ENCODE results near the gene HOMER2.

HOMER2 gene

DNA sequence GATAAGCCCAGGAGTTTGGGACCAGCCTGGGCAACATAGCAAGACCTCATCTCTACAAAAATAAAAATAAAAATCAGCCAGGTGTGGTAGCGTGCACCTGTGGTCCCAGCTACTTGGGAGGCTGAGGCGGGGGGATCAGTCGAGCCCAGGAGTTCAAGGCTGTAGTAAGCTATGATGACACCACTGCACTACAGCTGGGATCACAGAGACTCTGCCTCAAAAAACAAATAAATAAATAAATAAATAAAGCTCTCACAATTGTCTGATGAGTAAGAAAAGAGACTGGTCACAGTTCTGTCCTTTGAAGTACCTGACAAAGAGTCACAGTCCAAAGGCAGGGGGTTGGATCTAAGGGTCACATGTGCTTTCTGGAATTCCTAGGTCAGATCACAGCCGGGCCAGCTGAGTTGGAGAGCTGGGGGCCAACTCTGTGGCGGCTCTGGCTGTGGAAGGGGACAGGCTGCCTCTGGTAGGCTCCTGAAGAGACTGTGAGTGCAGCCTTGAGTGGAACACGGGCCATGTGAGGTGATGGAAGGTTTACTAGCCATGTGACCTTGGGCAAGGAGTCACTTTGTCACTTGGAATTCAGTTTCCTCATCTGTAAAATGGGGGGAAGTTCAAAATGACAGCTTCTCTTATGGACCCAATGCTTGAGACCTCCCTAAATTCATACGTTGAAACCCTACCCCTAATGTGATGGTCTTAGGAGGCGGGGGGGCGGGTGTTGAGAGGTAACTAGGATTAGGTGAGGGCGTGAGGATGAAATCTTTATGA is 95.9 kb downstream of the HOMER2 start:
- no peak for DNase-seq (ENCODE audit: low spot score)

DNA sequence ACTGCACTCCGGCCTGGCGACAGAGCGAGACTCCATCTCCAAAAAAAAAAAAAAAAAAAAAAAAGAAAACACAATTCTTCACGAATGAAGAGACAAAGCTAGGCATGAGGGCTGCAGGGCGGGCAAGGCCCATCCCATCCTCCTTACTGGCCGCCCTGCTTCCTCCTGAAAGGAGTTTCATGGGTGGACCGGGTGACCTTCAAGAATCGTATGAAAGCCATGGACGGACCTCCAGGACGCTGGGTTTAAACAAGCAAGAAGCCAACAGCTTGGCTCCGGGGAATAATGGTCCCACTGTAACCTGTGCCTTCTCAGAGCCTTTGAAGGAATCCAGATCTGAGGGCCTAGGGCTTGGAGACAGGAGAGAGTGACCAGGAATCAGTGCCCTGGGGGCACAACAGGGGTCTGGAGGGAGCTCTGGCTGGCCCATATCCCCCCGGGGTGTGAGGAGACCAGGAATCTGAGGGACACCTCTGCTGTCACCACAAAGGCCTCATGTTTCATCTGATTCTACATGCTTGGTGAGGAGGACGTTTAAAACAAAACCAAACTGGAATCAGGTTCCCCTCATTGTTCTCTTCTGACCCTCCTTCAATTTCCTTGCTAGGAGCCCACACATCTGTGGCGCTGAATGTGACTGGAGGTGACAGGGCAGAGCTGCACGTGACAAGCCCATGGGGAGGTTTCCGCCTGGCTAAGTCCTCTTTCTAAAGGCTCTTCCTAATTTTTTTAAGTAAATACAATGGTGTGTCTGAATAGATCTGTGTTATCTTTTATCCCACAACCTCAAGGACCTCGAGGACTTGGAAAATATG is 97.0 kb downstream of the HOMER2 start:
- no peak for DNase-seq (ENCODE audit: low spot score)

DNA sequence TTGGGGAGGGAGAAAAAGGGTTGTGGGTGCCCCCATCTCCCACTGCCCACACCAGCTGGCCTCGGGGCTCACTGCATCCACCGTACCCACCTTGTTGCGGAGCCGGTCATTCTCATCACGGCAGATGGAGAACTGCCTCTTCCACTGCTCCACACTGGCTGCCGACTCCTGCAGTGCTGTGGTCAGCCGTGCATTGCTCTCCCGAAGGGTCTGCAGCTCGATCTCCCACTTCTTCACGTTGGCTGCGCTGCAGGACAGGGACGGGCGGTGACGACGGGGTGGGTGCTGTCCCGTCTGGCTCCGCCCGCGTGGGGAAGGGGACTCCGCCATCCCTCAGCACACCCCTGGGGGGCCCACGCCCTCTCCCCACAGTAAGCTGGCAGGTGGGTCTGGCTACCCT is 98.0 kb downstream of the HOMER2 start:
- DNase-seq (ENCODE audit: low spot score) = no peak

DNA sequence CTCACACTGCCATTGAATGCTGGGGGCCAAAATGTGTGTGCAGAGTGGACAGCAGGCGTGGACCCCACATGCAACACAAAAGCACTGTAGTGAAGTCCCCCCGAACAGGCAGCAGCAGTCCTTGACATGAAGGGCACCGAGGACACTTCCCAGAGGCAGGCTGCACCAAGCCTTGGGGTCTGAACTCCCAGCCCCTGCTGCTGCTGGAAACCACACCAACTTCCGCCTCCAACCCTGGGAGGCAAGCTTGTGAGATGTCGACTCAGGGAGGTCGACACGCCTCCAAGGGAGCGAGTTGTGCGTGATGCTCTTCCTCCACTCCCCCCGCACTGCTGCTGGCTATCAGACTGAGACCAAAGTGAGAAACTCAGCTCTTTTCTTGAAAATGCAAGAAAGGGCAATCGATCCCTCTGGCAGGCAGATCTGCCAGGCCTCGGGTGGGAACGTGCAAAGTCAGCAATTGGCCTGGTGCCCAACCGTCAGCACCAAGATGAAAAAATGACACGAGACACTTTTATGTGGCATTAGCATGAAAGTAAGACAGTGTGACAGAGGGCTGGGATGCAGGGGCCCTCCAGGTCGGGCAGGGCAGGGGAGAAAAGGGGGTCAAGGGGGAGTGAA is 99.5 kb downstream of the HOMER2 start:
- DNase-seq (ENCODE audit: low spot score) = no peak

DNA sequence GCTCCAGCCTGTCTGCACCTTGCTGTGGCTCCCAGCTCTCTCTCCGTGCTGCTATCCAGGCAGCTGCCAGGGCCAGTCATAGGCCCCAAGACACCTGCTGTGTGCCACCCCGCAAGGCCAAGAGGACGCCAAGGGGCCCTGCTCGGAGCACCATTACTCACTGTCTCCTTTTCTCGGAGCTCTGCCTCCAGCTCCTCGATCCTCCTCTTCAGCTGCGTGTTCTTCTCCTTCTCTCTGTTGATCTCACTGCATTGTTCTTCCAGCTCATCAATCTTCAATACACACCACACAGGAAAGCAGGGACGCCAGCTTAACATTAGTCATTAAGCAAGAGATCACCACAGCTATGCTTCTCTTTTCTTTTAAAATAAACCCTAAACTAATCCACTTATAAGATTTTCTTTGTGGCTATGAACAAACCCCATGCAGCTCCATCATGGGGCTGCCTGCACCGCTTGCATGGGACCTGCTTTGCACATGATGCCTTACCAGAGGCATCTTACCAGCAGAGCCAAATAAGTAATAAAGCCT is 100.5 kb downstream of the HOMER2 start:
- DNase-seq (ENCODE audit: low spot score) = no peak

DNA sequence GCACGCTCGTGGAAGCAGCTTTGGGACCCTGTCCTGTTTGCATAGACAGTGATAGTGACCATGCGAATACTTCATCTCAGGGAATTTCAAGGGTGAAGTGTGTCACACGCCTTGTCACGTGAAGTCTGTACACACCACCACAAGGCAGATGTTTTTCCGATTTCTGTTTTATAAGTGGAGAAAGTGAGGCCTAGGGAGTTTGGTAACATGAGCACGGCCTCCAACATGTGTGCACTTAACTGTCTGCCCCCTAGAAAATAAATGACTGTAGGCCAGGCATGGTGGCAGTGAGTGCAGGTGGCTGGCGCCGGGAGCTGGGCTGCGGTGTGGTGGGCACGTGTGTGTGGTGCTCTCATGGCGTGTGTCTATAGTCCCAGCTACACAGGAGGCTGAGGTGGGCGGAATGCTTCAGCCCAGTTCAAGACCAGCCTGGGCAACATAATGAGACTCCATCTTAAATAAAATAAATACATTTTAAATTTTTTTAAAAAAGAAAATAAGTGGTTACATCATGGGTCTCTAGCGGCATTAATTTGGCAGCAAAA is 101.1 kb downstream of the HOMER2 start:
- DNase-seq (ENCODE audit: low spot score) = no peak

DNA sequence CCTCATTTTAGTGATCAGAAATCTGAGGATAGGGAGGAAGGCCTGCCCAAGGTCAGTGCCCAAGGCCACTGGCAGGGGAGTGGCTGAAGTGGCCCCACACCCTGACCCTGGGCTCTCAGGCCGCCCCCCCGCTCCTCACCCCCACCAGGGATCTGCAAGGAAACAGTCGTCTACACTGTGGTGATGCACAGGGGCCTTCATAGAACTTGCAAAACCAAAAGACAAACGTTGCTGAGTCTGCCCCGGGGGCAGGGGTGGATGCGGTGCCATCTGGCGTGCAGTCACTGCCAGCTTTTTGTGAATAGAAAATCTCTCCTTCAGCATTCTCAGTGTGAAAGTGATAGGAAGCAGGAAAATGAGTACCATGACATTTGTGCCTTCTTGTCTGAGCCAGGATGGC is 101.8 kb downstream of the HOMER2 start:
- peak; percentile 56 for DNase-seq (ENCODE audit: low spot score)

DNA sequence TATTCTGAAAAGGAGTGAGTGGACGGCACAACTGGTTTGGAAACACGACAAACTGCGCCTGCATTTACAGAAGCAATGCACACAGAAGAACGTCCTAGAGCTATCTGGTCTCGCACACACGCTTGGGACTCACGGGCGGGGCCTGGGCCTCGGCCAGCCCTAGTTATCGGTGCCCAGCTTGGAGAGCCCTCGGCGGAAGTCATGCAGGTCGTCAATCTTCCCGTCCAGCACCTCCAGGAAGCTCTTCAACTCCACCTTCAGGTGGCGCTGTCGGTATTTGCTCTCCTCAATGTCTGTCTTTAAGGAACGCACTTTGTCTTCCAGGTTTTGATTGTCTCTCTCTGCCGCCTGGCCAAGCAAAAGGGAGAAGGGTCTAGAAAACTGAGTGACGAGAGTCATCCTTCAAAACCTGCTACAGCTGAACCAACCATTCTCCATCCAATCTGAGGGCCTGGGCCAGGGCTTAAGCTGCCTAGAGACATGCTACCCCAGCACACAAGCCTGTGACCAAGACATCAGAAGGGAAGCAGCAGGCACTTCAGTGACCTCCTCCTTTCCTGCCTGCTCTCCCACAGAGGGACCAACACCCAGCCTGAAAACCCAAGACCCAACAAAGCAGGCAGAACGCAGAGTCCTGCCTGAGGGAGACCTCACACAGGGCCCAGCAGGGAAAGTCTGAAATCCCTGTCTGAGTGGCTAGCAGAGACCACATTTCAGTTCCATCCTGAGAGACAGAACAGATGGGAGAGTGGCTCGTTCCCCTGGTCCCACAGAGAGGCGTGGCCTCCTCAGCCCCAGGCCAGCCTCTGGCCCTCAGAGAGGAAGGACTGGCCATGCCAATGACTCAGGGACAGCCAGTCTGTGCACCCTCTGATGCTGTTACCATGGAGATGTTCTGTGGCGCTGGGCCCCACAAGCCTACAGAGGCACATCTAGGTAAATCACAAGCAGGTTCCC is 102.7 kb downstream of the HOMER2 start:
- peak; percentile 93 for DNase-seq (ENCODE audit: low spot score)

DNA sequence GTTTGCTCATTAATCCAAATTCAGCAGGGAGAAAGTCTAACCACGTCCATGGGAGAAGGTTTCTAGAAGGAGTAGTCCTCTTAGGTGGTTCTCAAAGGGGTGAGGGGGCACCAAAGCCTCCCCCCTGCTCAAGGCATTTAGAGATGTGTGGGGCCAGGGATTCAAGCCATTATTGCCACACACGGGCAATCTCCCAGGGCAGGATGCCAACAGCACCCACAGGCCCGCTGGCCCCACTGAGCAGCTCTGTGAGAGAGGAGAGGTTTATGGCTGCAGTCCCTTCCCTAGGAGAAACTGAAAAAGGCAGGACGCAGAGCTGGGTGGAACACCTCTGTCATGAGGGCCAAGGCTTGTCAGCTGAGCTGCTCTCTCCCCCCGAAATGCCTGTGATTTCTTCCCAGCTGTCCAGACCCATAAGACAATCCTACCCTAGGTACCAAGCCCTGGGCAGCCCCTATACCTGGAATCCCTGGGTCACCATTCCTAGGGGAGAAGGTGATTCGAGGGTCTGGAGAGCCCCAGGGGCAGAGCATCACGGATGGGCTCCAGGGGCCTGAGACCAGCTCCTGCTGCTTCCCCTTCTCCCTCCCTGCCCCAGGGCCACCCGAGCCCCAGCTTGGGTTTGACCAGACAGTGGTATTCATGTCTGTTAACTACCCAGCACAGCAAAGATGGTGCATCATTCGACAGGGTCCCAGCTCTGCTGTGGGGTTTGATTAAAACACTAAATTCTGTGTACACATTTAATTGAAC is 104.1 kb downstream of the HOMER2 start:
- DNase-seq (ENCODE audit: low spot score) = no peak

DNA sequence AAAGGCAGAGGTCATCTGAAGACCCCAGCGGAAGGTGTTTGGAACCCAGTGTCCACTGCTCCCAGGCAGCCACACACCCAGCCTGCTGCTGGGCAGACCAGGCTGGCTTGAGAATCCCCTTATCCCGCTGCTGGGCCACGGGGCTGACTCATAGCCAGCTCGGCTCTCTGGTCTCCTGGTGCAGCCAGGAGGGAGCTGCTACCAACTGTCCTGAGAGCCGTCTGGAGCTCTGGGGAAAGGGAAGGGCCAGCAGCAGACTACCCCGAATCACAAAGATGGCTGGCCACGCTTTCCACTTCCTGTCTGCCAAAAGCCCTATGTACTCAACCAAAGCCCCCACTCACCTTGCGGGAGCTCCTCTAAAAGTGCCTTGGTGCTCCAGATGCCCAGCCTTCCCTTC is 104.8 kb downstream of the HOMER2 start:
- DNase-seq (ENCODE audit: low spot score) = no peak

DNA sequence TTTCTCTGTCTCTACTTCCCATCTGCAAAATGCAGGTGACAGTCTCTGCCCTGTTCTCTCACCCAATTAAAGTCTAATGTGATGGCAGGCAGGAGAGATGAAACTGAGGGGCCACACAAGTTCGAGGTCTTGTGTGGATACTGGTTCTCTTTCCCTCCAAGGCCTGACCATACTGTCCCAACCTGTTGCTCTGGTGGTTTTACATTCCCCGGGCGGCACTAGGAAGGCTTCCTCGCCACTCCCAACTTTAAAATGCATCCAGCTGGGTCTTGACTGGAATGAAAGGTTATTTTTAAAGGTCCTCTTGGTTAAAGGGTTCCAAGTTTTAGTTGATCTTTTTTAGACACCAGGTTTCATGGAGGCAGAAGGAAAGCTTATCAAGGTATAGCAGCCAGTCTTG is 105.9 kb downstream of the HOMER2 start:
- no peak for DNase-seq (ENCODE audit: low spot score)

DNA sequence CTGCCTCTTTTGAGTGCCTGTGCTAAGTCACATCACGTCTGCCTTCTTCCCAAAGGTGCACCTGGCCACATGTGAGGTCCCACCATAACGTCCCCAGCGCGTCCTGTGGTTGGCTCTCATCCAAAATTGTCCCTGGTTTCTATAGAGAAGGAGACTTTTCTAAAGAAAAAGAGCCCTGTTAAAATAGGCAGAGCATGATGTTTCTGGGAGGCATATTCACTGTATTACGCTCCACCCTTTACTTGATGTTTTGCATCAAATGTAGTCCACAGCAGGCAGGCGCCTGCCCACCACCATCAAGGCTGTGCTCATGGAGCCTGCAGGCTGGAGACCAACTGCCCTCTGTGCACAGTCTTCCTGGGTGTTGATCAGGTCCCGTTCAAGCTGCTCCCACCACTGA is 106.8 kb downstream of the HOMER2 start:
- DNase-seq (ENCODE audit: low spot score) = no peak

DNA sequence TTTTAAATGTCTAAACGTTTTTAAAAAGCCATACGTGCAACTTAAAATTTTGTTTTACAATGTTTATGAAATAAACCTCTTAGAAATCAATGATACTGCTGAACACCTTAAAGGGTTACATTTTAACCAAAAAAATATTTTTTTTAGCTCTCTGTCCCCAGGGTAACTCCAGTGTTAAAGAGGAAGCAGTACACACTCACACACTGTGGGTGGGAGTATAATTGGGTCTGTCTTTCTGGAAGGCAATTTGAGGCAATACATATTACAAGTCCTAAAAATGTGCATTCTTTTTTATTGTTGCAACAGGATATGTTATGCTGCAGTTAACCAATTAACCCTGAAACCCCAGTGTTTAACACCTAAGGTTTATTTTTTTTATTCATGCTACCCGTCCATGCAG is 109.0 kb downstream of the HOMER2 start:
- no peak for DNase-seq (ENCODE audit: low spot score)

DNA sequence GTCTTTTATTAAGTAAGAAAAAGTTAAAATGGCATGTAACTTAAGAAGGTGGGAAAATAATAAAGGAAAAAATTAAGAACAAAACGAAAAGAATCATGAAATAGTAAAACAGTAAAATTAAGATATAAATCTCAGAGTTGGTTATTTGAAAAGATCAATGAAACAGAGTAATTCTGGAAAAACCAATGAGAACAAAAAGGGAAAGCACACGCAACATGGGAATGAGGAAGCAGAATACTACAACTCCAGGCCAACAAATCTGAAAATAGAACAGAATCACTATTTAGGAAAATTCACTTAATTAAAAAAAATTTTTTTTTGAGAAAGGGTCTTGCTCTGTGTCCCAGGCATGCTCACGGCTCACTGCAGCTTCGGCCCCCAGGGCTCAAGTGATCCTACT is 112.4 kb downstream of the HOMER2 start:
- no peak for DNase-seq (ENCODE audit: low spot score)

DNA sequence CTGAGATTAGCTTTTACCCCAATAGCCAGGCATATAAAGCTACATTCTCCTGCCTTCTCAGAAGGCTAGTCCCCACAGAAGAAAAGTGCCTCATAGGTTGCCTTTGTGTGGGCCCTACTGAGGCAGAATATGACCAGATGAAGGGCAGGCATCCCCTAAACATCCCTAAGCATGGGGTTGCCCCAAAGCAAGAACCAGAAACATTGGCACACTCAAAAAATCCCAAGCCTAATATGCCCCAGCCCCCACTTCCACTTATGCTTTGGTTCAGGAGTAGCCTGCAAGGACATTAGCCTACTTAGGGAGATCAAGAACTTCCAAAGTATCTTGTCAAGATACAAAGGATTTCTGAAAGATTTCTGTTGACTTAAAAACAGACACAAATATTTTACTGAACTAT is 113.4 kb downstream of the HOMER2 start:
- no peak for DNase-seq (ENCODE audit: low spot score)

DNA sequence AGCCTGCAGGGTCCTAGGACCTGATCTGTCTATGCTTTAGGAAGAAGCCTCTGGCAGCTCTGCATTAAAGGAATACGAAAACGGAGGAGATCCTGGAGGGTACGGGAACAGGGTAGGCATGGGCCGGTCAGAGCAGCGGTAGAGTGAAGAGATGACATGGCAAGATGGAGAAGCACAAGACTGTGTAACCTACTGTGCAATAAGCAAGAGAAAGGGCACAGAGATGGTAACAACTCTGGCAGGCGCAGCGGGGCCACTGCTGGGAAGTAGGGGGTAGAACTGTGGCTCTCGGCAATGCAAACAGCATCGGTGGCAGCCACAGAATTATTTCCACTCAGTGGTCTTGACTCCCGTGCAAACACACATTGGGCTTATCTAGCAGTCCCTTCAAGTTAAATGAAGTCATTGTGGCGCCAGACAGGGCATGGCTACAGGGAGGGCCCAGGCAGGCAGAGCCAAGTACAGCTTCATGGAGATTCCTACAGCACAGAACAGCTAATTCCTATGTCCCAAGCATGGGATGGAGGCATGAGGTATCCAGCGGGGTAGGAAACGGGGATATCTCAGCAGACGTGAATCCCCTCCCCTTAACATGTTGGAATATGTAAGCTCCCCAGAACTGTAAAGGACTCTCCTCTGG is 114.3 kb downstream of the HOMER2 start:
- DNase-seq (ENCODE audit: low spot score) = no peak

DNA sequence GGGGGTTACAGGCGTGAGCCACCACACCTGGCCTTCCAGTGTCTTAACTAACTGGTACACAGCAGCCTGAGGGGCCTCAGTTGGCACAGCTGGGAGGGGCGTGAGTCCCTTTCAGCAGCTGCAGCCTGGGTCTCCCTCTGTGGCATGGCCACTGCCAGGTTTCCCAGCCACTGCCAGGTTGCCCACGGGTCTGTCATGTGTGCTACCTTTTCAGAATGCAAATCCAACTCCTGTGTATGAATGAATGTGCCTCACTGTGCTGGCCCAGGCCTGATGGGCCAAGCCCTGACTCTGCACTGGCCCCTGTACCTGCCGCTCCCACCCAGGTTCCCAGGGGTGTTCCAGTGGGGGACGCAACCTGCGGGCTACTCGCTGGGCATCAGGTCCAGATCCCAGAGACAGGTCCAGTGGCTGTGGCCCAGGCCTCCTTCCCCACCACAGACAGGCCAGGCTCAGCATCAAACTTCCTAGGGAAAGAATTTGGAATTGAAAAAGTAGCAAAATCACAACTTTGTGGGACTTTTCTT is 117.1 kb downstream of the HOMER2 start:
- no peak for DNase-seq (ENCODE audit: low spot score)

DNA sequence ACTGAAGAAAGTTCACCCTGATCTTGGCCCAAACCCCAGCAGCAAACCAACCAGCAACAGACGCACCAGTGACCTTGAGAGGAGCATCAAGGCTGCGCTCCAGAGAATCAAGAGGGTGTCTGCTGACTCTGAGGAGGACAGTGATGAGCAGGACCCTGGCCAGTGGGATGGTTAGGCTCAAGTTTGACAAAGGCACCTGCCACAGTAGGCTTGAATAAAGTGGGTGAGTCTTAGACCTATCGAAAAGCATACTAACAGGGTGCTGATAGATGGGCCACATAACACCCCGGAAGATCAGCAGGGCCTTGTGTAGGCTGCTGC is 119.2 kb downstream of the HOMER2 start:
- no peak for DNase-seq (ENCODE audit: low spot score)

DNA sequence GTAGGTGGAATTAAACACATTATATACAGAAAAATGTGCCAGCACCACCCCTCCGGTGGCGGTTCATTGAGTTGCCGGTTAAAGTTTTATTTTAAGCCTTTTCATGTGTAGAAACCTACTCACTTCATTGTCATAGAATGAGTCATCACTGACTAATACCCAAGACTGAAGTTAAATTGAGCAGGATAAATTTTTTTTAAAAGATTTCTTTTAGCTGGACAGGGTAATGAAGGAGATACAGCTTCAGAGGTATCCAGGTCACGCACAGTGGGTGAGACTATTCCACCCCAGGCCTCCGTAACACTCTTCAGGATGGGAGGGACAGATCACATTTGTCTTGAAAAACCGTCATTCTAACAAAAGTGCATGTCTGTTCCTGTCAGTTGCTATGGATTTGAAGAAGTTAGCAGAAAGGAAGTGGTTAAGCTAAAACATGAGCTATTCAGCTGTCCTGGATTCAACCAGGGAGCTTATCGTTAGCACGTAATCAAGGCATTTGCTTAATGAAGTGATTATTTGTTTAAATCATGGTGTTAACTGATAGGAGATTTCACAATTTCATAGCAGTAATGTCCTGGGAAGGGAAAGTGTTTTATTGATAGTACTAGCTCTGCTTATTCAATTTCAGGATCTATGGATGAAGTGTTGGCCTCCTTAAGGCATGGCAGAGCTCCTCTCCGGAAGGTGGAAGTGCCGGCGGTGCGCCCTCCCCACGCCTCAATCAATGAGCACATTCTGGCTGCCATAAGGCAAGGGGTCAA is 119.7 kb downstream of the HOMER2 start:
- no peak for DNase-seq (ENCODE audit: low spot score)

All from cerebellar cortex (tissue), 1 donor.